ENCODE measurements around the gene CRTAC1.

The CRTAC1 gene

GRCh38 chr10:97922022-97922758, 108.2 kb downstream of the CRTAC1 start:
- no peak for DNase-seq

DNA sequence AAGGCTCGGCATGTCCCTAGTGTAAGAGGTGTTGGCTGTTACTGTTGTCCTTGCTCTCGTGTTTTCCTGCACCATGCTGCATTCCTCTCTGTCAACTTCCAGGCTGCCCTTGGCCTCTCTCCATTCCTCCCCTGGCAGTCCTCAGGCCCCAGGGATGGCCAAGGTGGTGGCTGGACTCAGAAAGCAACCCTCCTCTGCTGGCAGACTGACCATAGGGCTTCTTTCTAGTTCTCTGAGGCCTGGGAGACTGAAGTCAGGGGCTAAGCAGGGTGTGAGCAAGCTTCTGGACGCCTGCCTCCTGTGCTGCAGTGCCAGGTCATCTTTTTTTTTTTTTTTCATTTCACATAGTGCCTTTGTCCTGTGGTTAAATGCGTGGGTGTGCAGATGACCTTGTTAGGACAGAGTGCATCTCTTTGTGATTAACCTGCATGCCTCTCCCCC, 108.8 kb downstream of the CRTAC1 start:
- no peak for DNase-seq

DNA sequence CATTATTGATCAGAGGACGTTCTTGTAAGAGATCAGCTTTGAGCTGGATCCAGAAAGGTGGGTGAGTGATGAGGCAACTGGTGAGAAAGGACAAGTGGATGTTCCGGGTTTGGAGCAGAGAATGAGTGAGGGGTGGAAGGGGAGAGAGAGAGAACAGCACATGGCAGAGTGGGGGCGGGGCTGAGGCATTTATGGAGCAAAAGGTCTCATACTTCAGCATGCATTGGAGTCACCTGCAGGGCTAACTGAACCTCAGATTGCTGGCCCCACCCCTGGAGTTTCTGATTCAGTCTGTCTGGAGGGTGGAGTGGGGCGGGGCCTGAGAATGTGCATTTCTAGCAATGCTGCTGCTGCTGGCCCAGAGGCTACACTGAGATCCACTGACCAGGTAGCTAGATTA, 109.6 kb downstream of the CRTAC1 start:
- no peak for DNase-seq

- no peak for DNase-seq
Measured at GRCh38 chr10:97919012-97919411, 111.4 kb downstream of the CRTAC1 start.

- DNase-seq: no peak
Measured at GRCh38 chr10:97916586-97916985, 113.8 kb downstream of the CRTAC1 start.

DNA sequence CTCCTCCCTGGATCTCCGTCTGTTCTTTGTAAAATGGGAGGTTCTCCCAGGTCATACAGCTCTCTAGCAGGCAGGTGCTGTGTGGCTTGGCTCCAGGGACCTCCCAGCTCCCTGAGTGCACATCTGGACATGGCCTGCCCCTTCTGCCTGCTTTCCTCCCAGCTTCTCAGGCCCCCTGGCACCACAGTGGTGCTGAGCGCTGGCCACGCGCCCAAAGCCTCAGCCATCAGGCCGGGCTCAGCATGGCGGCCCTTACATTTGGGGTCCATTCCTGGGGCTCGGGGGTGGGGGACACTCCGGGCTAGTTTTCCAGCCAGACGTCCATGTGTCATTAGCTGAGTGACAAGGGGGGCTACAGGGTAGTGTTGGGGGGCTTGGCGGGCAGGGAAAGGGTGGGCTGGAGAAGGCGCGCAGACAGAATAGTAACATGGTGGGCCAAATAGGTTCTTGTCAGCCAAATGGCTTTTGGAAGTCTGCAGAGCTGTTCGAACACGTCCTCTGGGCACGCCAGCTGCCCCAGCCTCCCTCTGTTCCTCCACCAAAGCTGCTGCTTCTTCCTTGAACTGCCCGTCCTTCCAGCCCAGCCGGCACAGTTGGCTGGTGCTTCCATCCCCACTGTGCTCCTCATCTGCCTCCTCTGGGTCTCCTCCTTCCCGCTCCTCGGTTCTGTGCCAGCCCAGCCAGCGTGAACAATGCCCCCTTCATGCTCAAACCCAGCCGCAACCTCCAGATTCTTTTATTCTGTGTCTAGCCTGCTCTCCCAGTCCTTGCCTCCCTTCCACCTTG, 114.9 kb downstream of the CRTAC1 start:
- DNase-seq: no peak

GRCh38 chr10:97914837-97915211, 115.6 kb downstream of the CRTAC1 start:
- peak; percentile 82 for DNase-seq

DNA sequence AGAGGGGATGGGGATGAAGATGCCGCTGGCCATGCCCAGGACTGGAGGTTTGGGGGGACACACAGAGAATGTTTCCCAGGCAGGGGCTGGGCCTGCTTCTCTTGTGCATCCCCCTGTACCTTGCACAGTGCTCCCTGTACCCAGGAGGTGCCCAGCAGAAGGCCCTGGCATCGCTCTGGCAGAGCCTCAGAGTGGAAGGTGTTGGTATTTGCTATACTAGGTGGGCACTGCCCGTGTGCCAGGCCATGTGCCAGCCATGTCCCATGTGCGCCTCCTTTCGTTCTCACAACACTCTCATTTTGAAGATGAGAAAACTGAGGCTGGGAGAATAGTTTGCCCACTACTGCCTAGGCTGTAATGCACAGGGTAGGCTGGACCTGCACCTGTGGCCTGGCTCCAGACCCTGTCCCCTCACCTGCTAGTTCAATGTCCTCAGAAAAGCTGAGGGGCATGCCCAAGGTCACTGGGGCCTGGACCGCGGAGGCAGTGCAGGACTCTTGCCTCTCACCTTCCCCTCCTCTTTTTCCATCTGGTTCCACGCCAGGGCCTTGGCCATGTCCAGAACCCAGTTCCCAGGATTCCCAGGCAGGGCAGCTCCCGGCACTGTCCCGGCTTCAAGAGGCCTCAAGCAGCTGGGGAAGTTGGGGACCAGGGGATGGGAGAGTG, 116.1 kb downstream of the CRTAC1 start:
- DNase-seq: no peak

GRCh38 chr10:97913614-97914013, 116.8 kb downstream of the CRTAC1 start:
- no peak for DNase-seq

DNA sequence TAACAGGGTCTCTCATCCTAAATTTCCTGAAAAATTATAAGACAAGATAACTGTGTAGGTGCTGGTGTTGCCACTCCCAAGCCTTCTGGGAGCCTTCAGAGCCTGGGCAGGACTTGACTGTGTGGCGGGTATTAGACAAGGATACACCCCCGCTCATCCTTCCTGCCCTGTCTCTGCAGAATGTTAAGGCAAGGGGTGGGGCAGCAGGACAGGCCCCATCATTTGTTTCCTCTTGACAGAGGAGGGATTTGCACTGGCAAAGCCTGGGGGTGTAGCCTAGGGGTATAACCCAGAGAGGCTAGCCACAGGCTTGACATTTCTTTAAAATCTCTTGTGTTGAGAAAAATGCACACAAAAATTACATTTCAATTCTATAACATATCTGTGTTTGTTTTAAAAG, 117.2 kb downstream of the CRTAC1 start:
- no peak for DNase-seq

- DNase-seq: no peak
Measured at GRCh38 chr10:97911217-97911616, 119.2 kb downstream of the CRTAC1 start.

DNA sequence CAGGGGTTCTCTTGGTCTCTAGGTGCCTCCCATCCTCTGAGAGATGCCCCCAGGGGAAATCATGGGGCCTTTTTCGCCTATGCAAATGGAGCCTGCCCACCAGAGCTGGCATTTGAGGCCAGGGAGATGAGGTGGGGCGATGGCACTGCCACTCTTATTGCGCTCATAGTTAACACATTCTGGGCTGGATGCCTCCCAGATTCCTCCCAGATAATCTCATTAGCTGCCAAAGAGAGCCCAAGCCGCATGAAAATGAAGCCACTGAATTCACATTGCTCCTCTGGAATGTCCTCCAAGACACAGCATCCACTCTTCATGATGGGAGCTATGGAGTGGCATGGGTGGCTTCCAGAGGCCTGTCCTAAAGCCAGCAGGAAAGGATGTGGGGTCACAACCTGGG, 119.8 kb downstream of the CRTAC1 start:
- DNase-seq: no peak

DNA sequence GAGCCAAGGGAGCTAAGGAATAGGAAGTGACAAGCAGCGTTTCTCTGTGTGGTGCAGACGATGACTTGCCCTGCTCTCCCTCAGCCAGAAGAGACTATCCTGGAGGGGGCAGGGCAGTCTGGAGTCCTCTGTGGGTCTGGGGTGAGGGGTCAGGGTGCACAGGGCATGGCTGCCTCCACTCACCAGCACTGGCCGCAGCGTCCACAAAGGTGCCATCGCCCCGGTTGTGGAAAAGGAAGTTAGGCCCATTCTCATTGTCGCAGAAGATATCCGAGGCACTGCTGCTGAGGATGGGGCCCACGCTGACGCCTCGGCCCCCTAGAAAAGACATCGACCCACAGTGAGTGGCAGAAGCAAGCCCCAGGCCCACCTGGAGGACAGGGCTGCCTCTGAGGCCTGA, 122.6 kb downstream of the CRTAC1 start:
- DNase-seq: no peak

GRCh38 chr10:97907211-97907610, 123.2 kb downstream of the CRTAC1 start:
- no peak for DNase-seq

DNA sequence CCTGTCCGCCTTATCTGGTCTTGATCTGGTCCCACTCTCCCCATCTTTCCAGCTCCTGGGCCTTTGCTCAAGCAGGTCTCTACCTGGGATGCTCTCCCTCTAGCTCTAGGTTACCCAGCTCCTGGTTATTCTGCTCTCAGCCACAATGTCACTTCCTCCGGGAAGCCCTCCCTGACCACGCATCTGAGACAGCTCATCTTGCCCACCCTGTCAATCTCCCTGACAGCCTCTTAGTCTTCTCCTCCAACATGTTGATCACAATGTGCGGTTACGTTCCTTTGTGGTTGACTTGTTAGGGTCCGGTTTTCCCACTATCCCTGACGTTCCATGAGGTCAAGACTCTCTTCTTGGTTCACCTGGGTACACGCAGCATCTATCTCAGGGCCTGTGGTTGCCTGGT, 125.1 kb downstream of the CRTAC1 start:
- no peak for DNase-seq

DNA sequence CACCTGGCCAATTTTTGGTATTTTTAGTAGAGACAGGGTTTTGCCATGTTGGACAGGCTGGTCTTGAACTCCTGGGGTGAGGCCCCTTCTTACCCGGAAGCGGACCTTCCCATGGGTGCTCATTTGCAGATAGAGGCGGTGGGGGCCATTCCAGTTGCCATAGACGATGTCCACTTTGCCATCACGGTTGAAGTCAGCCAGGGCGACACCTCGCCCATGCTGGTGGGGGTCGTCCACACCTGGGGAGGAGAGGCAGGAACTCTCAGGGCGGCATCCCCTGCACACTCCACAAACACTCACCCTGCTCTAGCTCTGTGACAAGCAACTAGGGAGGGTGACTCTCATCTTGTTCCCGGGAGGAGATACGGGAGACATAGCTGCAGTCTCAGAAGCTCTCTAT, 125.8 kb downstream of the CRTAC1 start:
- DNase-seq: no peak

- DNase-seq: no peak
Measured at GRCh38 chr10:97904018-97904381, 126.4 kb downstream of the CRTAC1 start.

DNA sequence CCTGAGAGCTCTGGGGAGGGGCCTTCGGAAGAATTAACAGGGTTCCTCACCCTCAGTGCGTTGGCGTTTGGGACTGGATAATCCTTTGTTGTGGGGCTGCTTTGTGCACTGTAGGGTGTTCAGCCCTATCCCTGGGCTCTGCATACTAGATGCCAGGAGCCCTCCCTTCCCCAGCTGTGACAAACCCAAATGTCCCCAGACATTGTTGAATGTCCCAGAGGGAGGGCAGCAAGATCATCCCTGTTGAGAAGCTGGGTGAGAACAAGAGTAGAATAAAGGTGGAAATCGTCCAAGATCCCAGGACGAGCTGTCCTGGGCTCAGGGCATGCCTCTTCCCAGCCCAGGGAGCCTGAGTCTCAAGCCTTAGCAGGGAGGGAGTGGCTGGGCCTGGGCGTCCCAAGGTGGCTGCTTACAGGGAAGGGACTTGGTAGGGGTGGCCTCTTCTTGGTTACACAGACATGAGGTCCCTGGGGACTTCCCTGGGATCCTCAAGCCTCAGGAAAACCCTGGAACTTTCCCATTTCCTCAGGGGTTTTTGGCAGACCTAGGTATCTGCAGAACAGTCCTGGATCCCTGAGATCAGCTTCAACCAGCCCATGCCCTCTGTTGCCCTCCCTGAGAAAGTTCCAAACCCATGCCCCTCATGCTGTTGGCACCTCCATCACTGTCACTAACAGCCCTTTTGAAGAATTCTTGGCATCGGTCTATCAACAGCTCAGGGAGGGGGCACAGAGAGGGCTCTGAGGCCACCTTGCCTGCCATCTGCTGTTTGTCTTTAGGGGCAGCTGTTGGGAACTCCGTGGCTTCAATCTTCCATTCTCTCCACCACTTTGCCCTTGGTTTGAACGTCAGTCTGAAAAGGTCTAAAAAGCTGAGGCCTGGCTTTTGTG, 127.0 kb downstream of the CRTAC1 start:
- no peak for DNase-seq

- DNase-seq: no peak
Measured at GRCh38 chr10:97901381-97901780, 129.0 kb downstream of the CRTAC1 start.

GRCh38 chr10:97898429-97898828, 132.0 kb downstream of the CRTAC1 start:
- DNase-seq: no peak

GRCh38 chr10:97896756-97897358, 133.6 kb downstream of the CRTAC1 start:
- DNase-seq: no peak

GRCh38 chr10:97895915-97896314, 134.5 kb downstream of the CRTAC1 start:
- DNase-seq: no peak

DNA sequence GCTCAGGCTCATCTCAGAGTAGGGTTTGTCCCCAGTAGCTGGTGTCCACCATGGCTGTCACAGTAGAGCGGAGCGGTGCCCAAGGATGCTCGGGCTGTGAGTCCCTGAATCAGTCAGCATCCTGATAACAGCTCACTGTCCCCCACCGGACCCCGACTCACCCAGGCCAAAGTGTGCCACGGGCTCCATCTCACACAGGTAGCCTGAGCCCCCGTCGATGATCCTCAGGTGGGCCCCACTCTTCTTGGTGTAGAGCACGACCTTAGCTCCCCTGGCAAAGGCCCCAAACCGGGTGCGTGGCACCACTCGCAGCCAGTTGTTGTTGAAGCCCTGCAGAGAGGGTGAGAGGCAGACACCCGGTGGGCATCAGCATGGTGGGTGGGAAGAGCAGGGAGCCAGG, 135.3 kb downstream of the CRTAC1 start:
- DNase-seq: no peak

Measured in stimulated activated CD4-positive, alpha-beta T cell treated with anti-CD3 and anti-CD28 coated beads, Interleukin-4, amount 100 ng/mL, for 24 hours (primary cell).